NB4 (cell line): ENCODE data around the gene MAN1A1.

Source experiments
- DNase-seq: peaks from one replicate; pipeline ENCODE4 v3.0.0; 2010; ENCODE audit warnings: low read depth
- H3K4me3 ChIP-seq: one replicate; pipeline ENCODE4 v1.5.1; 2011; ENCODE audit warnings: mild to moderate bottlenecking, low read depth, low read length, moderate library complexity
- CTCF ChIP-seq: IDR thresholded peaks from one replicate; pipeline ENCODE4 v1.5.1; 2012; ENCODE audit warnings: low read depth, low read length
- MAX ChIP-seq: IDR thresholded peaks from 2 replicates; pipeline ENCODE4 v1.6.1; 2011; ENCODE audit warnings: low read depth, low read length
- MYC ChIP-seq: IDR thresholded peaks from 2 replicates; pipeline ENCODE4 v1.6.1; 2011; ENCODE audit warnings: low read depth, low read length
- POLR2A ChIP-seq: IDR thresholded peaks from 2 replicates; pipeline ENCODE4 v1.6.1; 2011; ENCODE audit warnings: mild to moderate bottlenecking; ENCODE audit not compliant: insufficient read length; ENCODE audit errors: extremely low read depth

Gene MAN1A1

GRCh38 chr6:119224095-119224701, 125.4 kb downstream of the MAN1A1 start:
- no peak for TF ChIP-seq MAX
- no peak for TF ChIP-seq CTCF
- TF ChIP-seq MYC, result no peak
- no peak for TF ChIP-seq POLR2A
- H3K4me3 ChIP-seq, result no peak overlapping the region
- DNase-seq, result no peak

- no peak for DNase-seq
- TF ChIP-seq CTCF (no peak), MAX (no peak), MYC (no peak), POLR2A (no peak)
- no peak overlapping the region for H3K4me3 ChIP-seq
Measured at GRCh38 chr6:119220452-119220851, 129.1 kb downstream of the MAN1A1 start.

- no peak overlapping the region for H3K4me3 ChIP-seq
- no peak for DNase-seq
- TF ChIP-seq MYC (no peak), CTCF (no peak), POLR2A (no peak), MAX (no peak)
Measured at GRCh38 chr6:119218548-119218947, 131.0 kb downstream of the MAN1A1 start.

GRCh38 chr6:119215885-119216590, 133.5 kb downstream of the MAN1A1 start:
- no peak for DNase-seq
- no peak overlapping the region for H3K4me3 ChIP-seq
- TF ChIP-seq POLR2A, result no peak
- no peak for TF ChIP-seq MAX
- TF ChIP-seq MYC, result no peak
- no peak for TF ChIP-seq CTCF

GRCh38 chr6:119215309-119215708, 134.3 kb downstream of the MAN1A1 start:
- TF ChIP-seq MAX (no peak), CTCF (no peak), MYC (no peak), POLR2A (no peak)
- no peak for DNase-seq
- no peak overlapping the region for H3K4me3 ChIP-seq
